HCT116 (cell line): ENCODE data around the gene TP53TG5.

Experiments used
- EZH2 ChIP-seq: fragments of 200-600 bp; sonication (generic); IDR thresholded peaks from 2 replicates; pipeline ENCODE4 v1.6.1; 2017; ENCODE audit warnings: antibody characterized with exemption, mixed run types
- TCF7L2 ChIP-seq: IDR thresholded peaks from 2 replicates; pipeline ENCODE4 v1.7.0; 2011; ENCODE audit warnings: borderline replicate concordance, inconsistent platforms; ENCODE audit not compliant: insufficient read depth, insufficient read length; ENCODE audit errors: extremely low read depth
- TF ChIP-seq, protein P1 (sequence below), 3 experiments: fragments of 200-600 bp in 1 of 3; sonication (generic) in 1 of 3; IDR thresholded peaks in 2 of 3; conservative IDR thresholded peaks in 1 of 3; 2 replicates each; pipeline ENCODE4 v1.5.1; 2012 to 2017; ENCODE audit warnings: low read depth in 2 of 3, low read length in 2 of 3, antibody characterized with exemption in 1 of 3, borderline replicate concordance in 1 of 3, control low read depth in 1 of 3, mild to moderate bottlenecking in 1 of 3, mixed read lengths in 1 of 3, mixed run types in 1 of 3, moderate library complexity in 1 of 3; ENCODE audit not compliant: insufficient read depth in 1 of 3

DNA sequence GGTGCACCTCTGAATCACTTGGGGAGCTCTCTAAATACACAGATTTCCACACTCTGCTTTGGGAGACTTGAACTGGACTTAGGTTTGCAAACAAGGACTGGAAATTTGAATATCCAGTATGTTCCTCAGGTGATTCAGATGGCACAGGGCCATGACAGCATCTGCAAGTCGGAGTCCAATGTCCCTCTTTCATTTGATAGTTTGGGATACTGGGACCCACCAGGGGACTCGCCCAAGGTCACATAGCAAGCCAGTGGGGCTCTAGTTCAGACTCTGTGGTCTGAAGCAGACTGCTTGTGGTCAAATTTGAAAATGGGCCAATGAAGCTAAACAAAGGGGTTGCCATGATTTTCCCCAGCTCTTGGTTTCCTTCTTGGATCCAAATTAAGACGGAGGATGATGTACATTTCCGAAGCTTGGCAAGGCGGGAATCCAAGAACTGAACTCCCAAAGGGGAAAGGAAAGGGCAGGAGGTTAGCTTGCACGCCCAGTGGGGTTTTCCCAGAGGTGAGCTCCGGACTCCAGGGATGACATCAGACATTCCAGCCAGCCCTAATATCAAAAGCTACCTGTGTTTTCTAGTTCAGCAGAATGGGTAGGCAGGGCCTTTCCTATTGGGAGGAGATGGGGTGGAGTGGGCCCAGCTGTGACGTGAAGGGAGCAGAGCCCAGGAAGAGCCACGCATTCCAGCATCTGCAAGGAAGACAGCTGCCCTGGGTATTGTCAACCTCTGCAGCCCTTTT, 18.5 kb downstream of the TP53TG5 start:
- TF ChIP-seq EZH2 (no peak), TCF7L2 (no peak)
- TF ChIP-seq, protein P1, sequence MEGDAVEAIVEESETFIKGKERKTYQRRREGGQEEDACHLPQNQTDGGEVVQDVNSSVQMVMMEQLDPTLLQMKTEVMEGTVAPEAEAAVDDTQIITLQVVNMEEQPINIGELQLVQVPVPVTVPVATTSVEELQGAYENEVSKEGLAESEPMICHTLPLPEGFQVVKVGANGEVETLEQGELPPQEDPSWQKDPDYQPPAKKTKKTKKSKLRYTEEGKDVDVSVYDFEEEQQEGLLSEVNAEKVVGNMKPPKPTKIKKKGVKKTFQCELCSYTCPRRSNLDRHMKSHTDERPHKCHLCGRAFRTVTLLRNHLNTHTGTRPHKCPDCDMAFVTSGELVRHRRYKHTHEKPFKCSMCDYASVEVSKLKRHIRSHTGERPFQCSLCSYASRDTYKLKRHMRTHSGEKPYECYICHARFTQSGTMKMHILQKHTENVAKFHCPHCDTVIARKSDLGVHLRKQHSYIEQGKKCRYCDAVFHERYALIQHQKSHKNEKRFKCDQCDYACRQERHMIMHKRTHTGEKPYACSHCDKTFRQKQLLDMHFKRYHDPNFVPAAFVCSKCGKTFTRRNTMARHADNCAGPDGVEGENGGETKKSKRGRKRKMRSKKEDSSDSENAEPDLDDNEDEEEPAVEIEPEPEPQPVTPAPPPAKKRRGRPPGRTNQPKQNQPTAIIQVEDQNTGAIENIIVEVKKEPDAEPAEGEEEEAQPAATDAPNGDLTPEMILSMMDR (IDR thresholded peaks at IDR 0.05 in 2 of 3, conservative IDR thresholded peaks at IDR 0.05 in 1 of 3; ENCODE audit: borderline replicate concordance in 1 of 3, insufficient read depth in 1 of 3, low read depth in 2 of 3, low read length in 2 of 3): no peak
